HG02981 (cell line): ENCODE data around the gene CCDC32.
A peak's percentile ranks its signal among the peaks of the same experiment; 100 is the strongest.

ENCODE experiments used
- ATAC-seq: cut with Tn5 transposase; IDR thresholded peaks from one replicate; pipeline ENCODE4 v1.9.1; 2021; ENCODE audit warnings: mild to moderate bottlenecking, moderate library complexity; ENCODE audit not compliant: unreplicated experiment

CCDC32 gene

GRCh38 chr15:40567111-40567510 lies 2.3 kb upstream of the CCDC32 start:
- ATAC-seq = no peak

DNA sequence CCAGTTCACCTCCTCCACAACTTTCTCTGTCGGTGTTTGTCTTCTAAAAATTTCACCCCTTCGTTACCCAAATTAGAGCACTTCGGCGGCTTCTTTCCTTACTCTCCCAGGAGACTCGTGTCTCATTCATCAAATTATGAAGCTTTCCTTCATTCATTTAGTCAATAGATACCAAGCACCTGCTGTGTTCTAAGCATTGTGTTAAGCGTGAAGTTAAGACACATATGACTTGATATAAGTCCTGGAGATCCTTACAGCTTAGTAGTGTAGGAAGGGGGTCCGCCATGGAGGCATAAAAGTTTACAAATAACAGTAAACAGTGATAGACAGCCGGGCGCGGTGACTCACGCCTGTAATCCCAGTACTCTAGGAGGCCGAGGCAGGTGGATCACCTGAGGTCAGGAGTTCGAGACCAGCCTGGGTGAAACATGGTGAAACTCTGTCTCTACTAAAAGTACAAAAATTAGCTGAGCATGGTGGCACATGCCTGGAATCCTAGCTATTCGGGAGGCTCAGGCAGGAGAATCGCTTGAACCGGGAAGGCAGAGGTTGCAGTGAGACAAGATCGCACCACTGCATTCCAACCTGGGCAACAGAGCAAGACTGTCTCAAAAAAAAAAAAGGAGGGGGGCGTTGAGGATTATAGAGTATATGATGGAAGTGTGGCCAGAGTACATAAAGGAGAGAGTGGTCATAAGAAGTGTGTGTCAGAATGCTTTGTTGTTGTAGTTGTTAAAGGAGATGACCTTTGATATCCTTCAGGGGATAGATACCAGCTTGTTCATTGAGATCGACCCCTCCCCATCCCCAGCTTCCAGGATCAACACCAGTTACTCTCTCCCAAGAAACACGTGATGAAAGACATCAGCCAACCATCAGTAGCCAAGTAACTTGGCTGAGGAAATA lies 744 bp upstream of the CCDC32 start:
- ATAC-seq = no peak

- no peak for ATAC-seq
These were observed 1.4 kb downstream of the CCDC32 start for GRCh38 chr15:40563426-40563825.

DNA sequence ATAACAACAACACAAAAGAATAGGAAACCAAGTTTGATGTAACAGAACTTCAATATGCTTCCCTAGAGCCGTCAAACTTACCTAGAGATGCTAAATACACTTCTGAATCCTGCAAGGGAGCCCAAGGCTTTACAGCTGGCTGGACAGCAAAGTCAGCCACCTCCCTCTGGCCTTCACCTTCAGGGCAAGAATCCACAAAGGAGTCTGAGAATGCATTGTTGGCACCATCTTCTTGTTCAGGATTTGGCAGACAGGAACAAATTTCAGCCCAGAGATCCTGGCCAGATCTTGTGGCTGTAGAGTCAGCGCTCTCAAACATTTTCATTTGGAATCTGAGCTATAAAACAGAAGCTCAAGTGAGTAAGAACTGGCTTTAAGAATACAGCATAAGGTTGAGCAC lies 2.2 kb downstream of the CCDC32 start:
- no peak for ATAC-seq

GRCh38 chr15:40558952-40559742 lies 5.7 kb downstream of the CCDC32 start:
- no peak for ATAC-seq

DNA sequence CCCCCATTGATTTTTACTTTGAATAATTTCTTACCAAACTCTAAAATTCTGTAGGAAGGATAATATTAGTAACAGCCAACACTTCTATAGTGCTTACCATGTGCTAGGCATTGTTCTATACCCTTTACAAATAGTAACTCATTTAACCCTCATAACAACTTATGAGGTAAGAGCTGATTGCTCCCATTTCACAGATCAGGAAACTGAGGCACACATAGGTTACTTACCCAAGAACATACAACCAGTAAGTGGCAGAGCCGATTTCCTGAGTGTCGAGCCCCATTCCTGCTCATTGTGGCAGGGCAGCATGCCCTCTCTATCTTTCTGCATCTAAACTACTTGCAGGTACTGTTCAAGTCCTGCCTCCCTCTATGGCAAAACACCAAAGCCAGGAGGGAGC lies 9.0 kb downstream of the CCDC32 start:
- no peak for ATAC-seq

- ATAC-seq = no peak
These were observed 10.7 kb downstream of the CCDC32 start for GRCh38 chr15:40554161-40554525.

DNA sequence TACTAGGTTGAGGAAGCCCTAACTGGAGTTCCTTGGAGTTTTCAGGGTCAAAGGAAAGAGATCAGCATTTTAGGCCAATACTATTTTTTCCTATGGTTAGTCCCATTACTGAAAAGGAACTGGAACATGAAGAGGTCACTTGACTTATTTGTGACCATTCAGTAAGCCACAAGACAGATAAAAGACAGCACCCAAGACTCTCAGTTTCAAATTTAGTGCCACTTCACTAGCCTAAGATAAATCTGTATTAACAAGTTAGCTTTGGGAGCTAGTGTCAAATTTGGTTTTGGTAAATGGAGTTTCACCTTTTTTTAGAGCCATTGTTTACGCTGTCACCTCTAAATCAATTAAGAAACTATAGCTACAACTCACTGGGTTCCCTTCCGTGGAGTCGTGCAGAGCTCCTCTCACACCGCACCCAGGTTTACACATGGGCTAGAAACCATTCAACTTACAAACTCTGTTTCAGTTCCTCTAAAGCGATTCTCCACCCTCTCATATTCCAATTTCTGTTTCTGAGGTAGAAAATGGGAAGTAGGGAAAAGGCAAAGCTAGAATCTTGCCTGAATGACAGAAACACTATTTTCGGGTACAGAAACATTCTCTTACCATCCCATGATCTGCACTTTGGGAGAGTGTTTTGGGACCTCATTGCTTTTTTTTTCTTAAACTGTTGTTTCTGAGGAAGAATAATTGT lies 14.4 kb downstream of the CCDC32 start:
- ATAC-seq = peak; percentile 78

GRCh38 chr15:40549894-40550293 lies 14.9 kb downstream of the CCDC32 start:
- ATAC-seq = no peak

DNA sequence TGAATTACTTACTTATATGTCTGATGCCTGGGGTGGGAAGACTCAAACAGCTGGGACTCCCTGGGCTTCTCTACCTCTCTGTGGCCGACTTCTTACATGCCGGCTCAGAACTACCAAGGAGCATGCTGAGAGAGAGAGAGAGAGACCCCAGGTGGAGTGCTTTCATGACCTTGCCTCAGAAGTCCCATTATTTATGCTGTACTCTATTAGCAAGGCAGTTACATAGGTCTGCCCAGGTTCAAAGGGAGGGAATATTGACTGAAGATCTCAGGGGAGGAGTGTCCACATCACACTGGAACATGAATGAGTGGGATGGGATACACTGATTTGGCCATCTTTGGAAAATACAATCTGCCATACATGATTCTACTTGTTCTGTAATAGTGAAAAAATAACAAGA lies 16.2 kb downstream of the CCDC32 start:
- ATAC-seq = no peak

GRCh38 chr15:40545457-40545856 lies 19.4 kb downstream of the CCDC32 start:
- ATAC-seq = no peak

DNA sequence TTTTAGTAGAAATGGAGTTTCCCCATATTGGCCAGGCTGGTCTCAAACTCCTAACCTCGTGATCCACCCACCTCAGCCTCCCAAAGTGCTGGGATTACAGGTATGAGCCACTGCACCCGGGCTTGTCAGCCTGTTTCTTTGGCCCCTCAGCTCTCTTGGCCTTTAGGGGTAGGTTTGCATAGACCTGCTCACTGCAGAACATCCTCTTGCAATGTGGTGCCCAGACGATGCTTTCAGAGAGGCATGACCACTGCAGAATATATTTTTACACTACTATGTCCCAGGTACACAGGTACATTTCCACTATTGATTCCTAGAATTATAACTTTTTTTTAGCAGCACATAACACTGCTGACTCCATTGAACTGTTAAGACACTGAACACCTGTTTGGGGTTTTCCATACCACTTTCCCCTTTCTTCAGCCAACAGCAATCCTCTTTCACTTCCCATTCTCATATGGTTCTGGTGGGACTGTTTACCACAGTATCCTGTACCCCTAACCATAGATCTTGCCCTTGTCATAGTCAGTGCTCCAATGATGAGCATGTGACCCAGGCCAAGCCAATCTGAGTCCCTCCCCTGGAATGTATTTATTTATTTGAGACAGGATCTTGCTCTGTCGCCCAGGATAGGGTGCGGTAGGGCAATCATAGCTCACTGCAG lies 21.1 kb downstream of the CCDC32 start:
- ATAC-seq = peak; percentile 75

DNA sequence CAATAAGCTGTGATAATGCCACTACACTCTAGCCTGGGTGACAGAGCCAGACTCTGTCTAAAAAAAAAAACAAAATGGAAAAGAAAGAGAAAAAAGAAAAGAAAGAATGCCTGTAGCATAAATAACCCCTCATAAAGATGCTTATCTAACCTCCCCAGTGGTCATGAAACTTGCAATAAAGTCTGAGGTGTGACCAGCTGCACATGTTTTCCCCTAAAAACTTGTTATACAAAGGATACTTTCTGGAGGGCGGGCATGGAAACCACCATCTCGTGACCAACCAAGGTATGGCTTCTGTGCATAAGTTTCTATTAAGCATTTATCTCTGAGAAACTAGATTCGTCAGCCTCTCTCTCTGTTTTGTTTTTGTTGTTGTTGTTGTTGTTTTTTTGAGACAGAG lies 21.8 kb downstream of the CCDC32 start:
- no peak for ATAC-seq

DNA sequence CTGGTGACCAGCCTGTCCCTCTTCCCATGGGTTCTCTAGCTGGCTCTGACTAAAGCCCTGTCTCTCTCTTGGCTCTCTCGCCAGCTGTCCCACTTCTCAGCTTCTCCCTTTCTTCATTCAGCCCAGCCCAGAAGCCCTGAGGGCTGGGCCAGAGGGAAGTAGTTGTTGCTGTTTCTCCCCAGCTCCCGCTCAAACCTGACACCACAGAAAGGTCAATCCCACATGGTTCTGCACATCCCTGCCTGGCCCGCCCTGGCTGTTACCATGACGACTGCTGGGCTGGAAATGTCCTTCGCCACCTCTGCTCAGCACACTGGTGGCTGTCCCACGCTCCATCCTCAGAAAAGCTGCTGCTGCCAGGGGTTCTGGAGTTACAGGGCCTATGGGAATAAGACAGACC lies 25.9 kb downstream of the CCDC32 start:
- ATAC-seq = no peak

GRCh38 chr15:40536501-40536900 lies 28.3 kb downstream of the CCDC32 start:
- no peak for ATAC-seq

- ATAC-seq = no peak
These were observed 30.5 kb downstream of the CCDC32 start for GRCh38 chr15:40534371-40534770.

DNA sequence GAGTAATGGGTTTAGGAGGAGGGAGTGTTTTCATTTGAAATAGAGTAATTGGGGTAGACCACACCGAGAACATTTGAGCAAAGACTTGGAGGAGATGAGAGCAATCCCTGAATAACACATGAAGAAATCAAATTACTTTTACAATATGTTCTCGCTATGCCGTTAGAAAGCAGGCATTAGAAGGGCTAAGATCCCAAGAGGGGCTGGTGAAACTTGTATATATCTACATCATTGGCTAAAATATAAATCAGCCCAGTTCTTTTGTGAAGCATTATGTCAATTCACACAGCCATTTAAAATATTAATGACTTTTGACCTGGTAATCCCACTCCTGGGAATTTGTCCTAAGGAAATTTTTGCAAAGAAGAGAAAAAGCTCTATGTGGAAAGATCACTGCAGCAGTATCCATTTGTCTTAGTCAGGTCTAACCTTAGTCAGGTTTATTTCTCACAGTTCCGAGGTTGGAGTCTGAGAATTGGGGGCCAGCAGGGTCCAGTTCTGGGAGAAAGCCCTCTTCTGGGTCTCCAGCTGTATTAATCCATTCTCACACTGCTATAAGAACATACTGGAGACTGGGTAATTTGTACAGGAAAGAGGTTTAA lies 31.0 kb downstream of the CCDC32 start:
- no peak for ATAC-seq

DNA sequence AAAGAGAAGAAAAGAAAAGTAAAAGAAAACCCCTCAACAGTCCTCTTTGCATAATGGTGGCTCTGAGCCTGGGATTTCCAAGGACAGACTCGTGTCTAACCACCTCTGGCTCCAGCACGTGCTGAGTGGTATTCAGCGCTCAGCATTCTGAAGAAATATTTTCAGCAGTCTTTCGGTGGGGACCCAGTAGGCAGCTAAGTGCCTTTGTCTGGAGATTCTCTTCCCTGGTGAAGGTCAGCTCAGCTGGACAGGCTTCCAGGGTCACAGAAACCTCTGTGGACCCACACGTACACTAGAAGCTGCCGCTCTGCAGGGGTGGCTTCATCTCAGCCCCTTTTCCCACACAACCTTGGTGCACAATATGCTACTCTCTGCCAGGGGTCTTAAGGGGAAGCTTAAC lies 36.0 kb downstream of the CCDC32 start:
- ATAC-seq = no peak

- ATAC-seq = no peak
These were observed 39.0 kb downstream of the CCDC32 start for GRCh38 chr15:40525855-40526254.

DNA sequence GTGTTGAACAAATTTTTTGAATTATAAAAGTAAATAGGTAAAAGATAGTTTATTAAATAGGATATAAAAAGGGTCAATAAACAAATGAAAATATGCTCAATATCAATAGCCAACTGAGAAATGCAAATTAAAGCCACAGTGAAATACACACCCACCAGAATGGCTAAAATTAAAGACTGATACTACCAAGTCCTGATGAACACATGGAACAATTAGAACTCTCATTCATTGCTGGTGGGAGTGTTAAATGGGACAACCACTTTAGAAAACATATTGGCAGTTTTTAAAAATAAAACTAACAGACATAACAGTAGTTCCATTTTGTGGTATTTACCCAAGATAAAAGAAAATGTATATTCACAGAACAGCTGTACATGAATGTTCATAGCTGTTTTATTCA lies 41.2 kb downstream of the CCDC32 start:
- no peak for ATAC-seq

GRCh38 chr15:40516322-40516721 lies 48.5 kb downstream of the CCDC32 start:
- no peak for ATAC-seq
